ENCODE data around the gene RGS19.

- TF ChIP-seq EZH2 (IDR thresholded peaks at IDR 0.05) = no peak
- no peak for TF ChIP-seq CTCF (IDR thresholded peaks at IDR 0.05)
- TF ChIP-seq EZH2phosphoT487 (IDR thresholded peaks at IDR 0.05) = no peak
Observed at GRCh38 chr20:64084685-64085152, 5.4 kb upstream of the RGS19 start.
